Neutrophil (primary cell): ENCODE data around the gene CEP112.

Source experiments
- H3K27ac ChIP-seq: fragments of 200-600 bp; sonication (generic); 2 replicates; pipeline ENCODE4 v1.5.1; 2016; ENCODE audit warnings: mild to moderate bottlenecking, moderate library complexity
- H3K27me3 ChIP-seq: fragments of 200-600 bp; sonication (generic); 2 replicates; pipeline ENCODE4 v1.6.0; 2016; ENCODE audit warnings: mild to moderate bottlenecking
- H3K36me3 ChIP-seq: fragments of 200-600 bp; sonication (generic); 2 replicates; pipeline ENCODE4 v1.5.1; 2017
- H3K4me1 ChIP-seq, 2 experiments: fragments of 200-600 bp in 1 of 2; sonication (generic) in 1 of 2; 1 replicate in 1 of 2; 2 replicates in 1 of 2; pipeline versions ENCODE4 v1.5.1 to v1.6.1; 2013 to 2016; ENCODE audit warnings: low read depth in 1 of 2, low read length in 1 of 2, mild to moderate bottlenecking in 1 of 2, moderate library complexity in 1 of 2; ENCODE audit not compliant: control insufficient read depth in 1 of 2, insufficient read depth in 1 of 2
- H3K4me3 ChIP-seq, 2 experiments: fragments of 200-600 bp in 1 of 2; sonication (generic) in 1 of 2; 1 replicate in 1 of 2; 2 replicates in 1 of 2; pipeline ENCODE4 v1.5.1; 2013 to 2016; ENCODE audit warnings: low read depth in 1 of 2, low read length in 1 of 2, mild to moderate bottlenecking in 1 of 2, moderate library complexity in 1 of 2
- H3K9me3 ChIP-seq: fragments of 200-600 bp; sonication (generic); 2 replicates; pipeline ENCODE4 v1.5.1; 2016
- TF ChIP-seq, protein P1 (sequence below): fragments of 200-600 bp; sonication (generic); IDR thresholded peaks from 2 replicates; pipeline ENCODE4 v1.5.1; 2016; ENCODE audit warnings: antibody characterized with exemption

The CEP112 gene

DNA sequence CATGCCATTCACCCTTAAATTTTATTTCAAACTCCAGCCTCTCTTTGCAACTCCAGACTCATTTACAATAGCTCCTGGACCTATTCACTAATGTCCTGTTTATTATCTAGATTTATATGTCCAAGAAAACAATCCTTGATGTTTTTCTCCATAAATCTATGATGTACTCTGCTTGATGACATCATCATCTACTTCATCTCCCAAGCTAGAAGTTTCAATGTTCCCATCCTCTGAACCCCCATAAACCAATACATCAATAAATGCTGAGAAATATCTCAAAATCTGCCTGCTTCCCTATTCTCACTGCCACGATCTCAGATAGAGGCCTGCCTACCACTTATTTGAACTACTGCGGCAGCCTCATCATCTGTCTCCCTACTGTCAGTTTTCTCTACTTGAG lies 4.2 kb downstream of the CEP112 start:
- TF ChIP-seq, protein P1, sequence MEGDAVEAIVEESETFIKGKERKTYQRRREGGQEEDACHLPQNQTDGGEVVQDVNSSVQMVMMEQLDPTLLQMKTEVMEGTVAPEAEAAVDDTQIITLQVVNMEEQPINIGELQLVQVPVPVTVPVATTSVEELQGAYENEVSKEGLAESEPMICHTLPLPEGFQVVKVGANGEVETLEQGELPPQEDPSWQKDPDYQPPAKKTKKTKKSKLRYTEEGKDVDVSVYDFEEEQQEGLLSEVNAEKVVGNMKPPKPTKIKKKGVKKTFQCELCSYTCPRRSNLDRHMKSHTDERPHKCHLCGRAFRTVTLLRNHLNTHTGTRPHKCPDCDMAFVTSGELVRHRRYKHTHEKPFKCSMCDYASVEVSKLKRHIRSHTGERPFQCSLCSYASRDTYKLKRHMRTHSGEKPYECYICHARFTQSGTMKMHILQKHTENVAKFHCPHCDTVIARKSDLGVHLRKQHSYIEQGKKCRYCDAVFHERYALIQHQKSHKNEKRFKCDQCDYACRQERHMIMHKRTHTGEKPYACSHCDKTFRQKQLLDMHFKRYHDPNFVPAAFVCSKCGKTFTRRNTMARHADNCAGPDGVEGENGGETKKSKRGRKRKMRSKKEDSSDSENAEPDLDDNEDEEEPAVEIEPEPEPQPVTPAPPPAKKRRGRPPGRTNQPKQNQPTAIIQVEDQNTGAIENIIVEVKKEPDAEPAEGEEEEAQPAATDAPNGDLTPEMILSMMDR = no peak
- Histone ChIP-seq H3K4me3 (no peak overlapping the region), H3K9me3 (no peaks in the 10 kb centered on the region), H3K36me3 (no peaks in the 10 kb centered on the region), H3K27me3 (peaks cover 39% of the 10 kb centered on the region), H3K27ac (no peak overlapping the region), H3K4me1 (peaks cover 9 to 12% of the 10 kb centered on the region in 2 experiments)

DNA sequence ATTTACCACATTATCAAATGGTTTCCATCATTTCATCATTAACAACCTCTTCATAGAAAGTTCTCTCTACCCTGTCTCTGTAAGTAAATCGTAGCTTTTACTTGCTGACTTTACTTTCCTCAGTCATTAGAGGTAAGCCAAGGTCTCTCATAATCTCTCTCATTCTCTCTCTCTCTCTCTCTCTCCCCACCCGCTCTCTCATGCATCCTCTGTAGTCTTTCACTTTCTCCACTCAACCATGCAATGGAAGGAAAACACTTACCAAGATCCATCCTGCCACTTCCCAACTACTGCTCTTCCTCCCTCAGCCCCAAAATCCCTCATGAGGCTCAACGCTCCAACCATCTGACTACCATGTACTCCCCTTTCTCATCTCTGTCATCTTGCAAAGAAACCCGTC lies 6.1 kb downstream of the CEP112 start:
- Histone ChIP-seq H3K4me1 (no peaks in the 10 kb centered on the region), H3K27me3 (peaks cover 20% of the 10 kb centered on the region), H3K4me3 (no peak overlapping the region), H3K36me3 (no peaks in the 10 kb centered on the region), H3K27ac (no peak overlapping the region), H3K9me3 (no peaks in the 10 kb centered on the region)
- TF ChIP-seq, protein P1 = no peak

DNA sequence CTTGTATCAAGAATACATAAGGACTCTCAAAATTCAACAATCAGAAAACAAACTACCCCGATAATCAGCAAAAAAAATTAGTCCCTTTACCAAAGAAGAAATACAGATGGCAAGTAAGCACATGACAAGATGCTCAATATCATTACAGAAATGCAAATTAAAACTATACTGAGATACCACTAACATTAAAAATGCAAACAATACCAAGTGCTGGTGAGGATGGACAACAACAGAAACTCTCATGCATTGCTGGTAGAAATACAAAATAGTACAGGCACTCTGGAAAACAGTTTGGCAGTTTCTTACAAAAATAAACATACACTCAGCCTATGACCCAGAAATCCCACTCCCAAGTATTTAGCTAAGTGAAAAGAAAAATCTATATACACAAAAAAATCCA lies 7.5 kb downstream of the CEP112 start:
- H3K27me3 ChIP-seq = peaks cover 7% of the 10 kb centered on the region

DNA sequence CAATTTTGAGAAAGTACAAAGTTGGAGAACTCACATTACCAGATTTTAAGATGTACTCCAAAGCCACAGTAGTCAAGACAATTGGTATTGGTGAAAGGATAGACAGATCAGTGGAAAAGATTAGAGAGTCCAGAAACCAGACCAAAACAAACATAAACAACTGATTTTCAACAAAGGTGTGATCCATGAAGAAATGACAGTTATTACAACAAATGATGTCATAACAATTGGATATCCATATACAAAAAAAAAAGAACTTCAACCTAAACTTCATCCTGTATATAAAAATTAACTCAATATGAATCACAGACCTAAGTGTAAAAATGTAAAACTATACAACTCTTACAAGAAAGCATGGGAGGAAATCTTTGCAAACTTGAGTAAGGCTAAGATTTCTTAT lies 8.4 kb downstream of the CEP112 start:
- Histone ChIP-seq H3K27ac (no peak overlapping the region), H3K4me3 (no peak overlapping the region), H3K27me3 (peaks cover 7% of the 10 kb centered on the region), H3K4me1 (no peaks in the 10 kb centered on the region), H3K36me3 (no peaks in the 10 kb centered on the region), H3K9me3 (no peaks in the 10 kb centered on the region)
- TF ChIP-seq, protein P1 = no peak

More for the DNA sequence above, 7.5 kb downstream of the CEP112 start:
- no peaks in the 10 kb centered on the region for H3K4me1 ChIP-seq
- TF ChIP-seq, protein P1 = no peak
- H3K36me3 ChIP-seq = no peaks in the 10 kb centered on the region
- H3K9me3 ChIP-seq = no peaks in the 10 kb centered on the region
- no peak overlapping the region for H3K27ac ChIP-seq
- no peak overlapping the region for H3K4me3 ChIP-seq

DNA sequence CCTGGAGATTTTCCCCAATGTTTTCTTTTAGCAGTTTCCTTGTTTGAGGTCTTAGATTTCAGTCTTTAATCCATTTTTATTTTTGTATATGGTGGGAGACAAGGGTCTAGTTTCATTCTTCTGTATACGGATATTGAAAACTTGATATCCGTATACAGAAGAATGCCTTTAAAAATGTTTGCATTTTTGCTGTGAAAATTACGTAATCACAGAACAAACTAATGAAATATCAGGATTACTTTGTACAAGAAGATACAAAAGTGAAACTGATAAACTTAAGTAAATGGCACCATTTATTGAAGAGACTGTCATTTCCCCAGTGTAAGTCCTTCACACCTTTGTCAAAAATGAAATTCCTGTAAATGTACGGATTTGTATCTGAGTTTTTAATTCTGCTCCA lies 13.3 kb downstream of the CEP112 start:
- no peak overlapping the region for H3K27ac ChIP-seq
- TF ChIP-seq, protein P1 = no peak
- peaks cover 4% of the 10 kb centered on the region for H3K27me3 ChIP-seq
- no peaks in the 10 kb centered on the region for H3K36me3 ChIP-seq
- H3K4me1 ChIP-seq = no peaks in the 10 kb centered on the region
- H3K4me3 ChIP-seq = no peak overlapping the region
- no peaks in the 10 kb centered on the region for H3K9me3 ChIP-seq

DNA sequence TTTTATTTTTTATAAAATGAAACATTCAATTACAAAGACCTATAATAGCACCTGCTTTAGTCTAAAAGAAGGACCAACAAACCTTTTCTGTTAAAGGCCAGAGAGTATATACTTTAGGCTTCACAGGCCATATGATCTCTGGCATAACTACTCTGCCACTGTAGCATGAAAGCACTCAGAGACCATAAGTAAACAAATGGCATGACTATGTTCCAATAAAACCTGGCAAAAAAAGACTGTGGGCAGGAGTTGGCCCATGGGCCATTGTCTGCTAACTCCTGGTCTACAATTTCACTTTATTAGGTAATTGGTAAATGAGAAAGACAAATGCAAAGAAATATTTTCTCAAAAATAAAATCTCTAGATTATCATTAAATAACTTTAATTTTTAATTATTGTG lies 14.9 kb downstream of the CEP112 start:
- TF ChIP-seq, protein P1 = no peak
- Histone ChIP-seq H3K27ac (no peak overlapping the region), H3K4me3 (no peak overlapping the region), H3K4me1 (no peaks in the 10 kb centered on the region), H3K36me3 (no peaks in the 10 kb centered on the region), H3K9me3 (no peaks in the 10 kb centered on the region), H3K27me3 (peaks cover 7% of the 10 kb centered on the region)
